Stimulated activated CD8-positive, alpha-beta memory T cell treated with anti-CD3 and anti-CD28 coated beads, Interleukin-4, amount 100 ng/mL, for 1 hour (primary cell): ENCODE measurements around the gene SOX2.

Source experiments
- DNase-seq, 2 donors: peaks; one replicate each; pipeline ENCODE4 v3.0.0-alpha.2; 2020; ENCODE audit warnings: low read depth in 2 of 2, low spot score in 1 of 2

Gene SOX2

DNA sequence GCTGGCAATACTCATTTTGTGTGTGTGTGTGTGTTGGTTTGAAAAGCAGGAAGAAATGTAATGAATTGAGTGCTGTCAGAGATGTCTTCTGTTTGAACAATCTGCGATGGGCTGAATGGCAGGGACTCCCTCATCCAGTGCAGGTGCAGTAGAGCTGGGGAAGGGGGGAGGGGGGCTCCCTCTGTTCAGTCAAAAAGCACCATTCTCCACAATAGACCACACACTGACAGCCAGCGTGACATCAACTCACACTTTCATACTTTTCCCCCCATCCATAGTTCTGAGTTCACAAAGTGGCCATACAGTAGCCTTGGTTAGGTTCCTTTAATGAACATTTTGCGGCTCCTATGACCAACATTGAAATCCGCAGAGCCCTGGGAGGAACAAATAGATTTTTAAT lies 10.4 kb downstream of the SOX2 start:
- no peak for DNase-seq

DNA sequence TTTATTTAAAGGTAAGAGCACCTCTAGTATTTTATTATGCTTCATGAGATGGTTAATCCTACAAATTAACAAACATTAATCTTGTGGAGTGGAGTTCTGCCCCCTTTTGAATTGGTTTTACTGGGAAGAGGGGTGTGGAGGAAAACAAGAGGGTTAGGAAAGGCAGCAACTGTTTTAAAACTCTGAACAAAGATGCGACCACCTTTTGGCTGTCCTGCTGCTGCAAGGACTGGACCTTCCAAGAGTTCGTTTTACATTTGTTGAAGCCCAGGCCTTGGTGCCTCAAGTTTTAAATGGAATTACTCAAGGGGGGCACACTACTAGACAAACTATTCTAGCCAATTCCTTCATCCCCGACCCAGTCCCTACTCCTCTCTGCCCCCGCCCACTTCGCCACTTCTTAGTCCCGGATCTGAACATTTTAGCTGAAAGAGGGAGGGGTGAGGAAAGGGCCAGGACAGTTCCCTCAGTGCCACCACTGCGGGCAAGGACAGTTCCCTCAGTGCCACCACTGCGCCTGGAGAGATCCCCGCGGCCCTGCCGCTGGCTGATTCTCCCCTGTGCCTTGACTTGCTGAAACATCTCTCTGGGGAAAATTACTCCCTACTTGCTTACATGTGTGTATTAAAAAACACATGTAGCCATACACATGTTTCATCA lies 11.2 kb downstream of the SOX2 start:
- no peak for DNase-seq

DNA sequence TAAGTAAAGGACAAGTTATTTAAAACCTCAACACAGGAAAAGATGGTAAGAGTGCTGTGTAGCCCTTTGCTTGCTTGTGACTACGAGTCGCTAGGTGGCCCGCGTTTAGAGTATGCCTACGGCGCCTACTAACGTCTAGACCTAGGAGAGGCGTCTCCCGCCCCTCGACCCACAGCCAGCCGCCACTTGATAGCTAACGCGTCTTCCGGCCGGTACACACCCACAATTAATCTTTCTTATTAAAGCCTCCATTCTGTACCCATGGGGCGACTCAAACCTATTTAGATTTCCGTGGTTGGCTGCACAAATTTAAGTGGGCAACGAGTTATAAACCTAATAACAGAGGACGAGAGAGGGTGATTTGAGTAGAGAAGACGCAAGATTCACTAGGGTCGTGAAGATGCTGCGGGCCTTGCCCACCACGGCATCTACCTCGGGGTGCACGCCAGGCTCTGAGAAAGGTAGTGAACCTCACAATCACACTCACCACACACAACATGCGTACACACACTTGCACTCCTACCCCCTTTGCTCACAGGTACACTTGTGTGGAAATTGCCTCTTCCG lies 12.0 kb downstream of the SOX2 start:
- no peak for DNase-seq

DNA sequence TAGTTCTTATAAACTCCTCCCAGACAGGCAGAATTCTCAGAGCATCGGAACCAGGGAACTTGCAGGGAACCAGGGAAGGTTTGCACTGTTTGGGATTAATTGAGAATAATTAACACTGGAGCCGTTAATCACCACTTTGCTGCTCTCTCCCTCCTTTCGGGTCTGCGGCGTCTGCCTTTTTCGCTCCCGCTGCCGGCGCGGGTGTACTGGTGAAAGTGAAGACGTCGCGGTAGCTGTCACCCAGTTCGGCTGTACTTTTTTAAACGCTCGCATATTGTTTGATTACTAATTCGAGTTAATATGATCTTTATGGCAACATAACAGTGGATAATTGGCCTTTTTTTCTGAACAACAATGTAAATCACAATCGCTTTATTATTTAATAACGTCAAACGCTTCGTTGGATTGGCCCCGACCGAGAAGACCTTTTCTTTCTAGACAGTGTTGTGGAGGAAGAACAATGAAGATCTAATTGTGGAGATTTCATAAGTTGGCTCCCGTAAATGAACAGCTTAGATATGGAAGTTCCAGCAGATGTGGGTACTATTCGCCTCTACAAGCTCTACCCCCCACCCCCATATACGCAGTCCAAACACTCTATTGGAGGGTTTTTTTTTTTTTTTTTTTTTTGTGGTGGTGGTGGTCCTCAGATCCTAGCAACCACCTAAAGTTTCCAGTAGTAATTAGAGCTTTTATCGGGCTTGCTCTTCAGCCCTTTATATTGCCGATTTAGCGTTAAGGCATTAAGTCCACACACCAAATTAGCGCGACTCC lies 12.7 kb downstream of the SOX2 start:
- DNase-seq = no peak

DNA sequence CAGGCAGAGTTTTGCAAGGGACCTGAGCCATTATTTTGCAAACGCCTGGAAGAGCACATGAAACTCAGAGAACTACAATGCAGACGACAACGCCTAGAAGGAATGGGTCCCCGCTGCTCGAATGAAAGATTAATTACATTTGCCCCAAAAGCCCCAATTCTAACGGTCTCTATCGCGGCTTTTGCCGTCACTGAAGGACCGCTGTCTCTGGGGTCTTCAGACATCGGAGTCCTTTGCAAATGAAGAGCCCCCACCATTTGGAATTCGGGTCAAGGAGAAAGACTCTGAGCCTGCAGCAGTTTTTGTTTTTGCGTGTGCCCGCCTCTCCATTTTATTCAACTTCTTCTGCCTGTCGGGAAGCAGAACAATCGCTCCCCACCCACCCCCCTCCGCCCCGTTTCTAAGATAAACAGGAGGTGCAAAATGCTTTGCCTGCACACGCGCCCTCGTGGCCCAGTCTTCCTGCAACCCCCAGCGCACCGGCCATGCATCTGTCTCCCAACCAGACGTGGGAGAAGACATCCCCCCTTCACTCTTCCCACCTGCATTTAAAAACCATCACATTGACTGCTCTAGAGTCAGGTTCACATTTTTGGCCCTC lies 13.5 kb downstream of the SOX2 start:
- DNase-seq = no peak

DNA sequence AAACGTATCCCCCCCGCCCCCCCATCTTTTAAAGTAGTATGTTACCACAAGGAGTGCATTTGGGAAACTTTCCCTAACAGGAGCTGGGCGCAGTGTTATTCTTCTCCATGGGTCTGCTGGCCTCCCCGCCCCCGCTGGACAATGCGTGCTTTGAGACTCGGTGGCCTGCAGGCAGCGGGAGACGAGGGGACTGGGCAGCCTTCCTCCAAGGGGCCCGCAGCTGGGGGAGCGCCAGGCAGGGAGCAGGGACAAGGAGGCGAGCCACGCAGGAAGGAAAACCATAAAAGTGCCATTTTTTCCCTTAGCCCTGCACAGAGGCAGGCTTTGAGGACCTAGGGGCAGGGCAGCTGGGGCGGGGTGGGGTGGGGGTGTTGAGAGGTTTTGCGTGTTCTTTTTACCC lies 14.1 kb downstream of the SOX2 start:
- no peak for DNase-seq

DNA sequence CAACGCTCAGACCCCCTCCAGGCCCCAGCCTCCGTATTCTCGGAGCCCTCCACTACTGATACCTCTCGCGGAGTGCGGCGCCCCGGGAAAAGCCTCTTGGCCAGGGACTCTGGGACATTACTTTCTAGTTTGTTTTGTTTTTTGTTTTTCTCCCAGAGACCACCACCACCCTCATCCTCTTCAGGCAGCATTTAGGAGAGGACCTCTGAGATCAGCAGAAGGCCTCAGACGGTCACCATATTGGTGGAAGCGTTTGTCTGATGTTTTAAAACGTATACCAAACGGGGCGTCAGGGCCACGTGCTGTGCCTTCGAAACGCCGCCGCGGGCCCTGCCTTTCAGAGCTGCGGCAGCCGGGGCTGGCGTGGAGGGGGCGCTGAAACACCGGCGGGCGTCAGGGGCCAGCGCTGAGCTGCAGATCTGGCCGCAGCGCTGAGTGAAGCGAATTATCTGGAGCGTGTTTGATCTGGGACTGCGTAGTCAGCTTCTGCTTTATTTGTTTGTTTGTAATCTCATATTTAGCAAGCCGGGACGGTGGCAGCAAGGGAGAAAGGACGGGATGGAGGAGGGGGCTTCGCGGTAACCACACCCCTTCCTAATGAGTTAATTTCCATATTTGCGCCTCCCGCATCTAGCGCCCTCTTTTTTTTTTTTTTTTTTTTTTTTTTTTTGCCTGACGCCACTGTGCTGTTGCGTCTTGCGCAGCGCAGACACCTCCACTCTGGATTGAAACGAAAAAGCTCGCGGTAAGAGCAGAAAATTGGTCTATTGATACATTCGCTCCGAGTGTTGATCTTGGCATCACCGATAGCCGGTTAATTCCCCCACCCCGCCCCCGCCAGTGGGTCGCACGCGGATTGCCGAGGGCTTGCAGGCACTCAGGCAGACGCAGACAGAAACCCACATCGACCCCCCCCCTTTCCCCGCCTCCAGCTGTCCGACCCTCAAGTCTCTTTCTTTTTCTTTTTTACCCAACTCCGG lies 14.9 kb downstream of the SOX2 start:
- DNase-seq = no peak

DNA sequence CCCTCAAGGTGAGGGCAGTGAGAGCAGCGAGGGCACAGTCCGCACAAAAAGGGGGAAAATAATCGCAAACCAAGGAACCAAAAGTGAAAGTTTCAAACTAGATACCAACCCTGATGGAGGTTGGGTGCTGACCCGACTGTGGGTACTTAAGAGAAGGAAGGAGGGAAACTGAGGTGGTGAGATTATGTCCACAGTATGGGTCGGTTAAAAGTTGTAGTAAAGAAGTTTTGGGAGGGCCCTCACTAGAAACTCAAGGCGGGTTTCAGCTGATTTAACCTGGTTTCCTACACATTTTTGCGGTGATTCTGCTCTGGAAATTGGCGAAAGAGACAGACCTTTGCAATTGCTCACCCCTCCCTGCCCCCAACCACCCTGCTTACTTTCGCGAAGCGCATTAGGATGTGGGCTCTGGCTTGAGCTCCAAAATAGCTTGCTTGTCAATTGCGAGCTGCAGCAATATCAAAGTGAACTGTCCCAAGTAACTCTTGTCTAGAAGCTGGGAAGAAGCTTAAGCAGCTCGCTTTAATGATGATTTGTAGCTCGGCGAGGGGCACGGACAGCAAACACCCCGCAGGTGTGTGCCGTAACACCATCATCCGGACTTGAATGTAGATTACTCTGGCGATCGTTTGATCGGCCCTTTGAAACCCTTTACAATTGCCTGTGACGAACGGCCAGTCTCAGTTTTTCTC lies 15.8 kb downstream of the SOX2 start:
- no peak for DNase-seq

DNA sequence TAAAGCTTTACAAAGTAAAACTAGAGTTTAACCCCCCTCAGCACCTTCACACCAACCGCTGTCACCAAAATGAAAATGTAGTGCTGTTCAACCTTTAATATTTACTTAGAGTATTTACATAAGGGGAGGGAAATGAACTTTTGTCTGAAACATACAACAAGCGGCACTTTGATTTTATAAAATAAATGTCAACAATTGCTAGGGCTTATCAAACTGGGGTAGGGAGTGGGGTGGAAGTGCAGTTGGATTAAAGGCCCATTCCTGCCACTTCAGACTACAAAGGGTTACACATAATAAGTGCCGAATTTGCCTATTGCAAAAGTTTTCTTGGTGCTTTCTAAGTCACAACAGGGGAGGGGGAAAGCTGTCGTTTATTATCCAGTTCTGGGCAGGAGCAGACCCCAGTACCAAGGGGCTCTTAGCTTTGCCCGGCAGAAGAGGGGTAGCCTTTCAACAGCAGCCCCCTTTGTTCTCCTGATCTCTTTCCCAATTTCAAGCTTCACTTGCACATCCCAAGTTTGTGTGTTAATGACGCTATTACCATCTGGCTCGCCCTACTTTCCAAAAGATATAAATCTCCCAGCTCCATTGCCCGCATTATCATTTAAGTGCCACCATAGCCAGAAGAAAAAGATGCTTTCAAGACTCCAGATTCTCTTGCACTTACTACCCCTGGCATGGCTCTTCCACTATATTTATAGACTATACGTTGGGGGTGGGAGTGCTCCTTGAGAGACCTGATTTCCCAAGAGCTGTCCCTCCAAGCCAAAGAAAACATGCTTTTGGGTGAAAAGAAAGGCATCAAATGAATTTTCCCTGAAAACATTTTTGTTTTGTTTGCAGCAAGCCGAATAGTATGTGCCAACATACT lies 17.0 kb downstream of the SOX2 start:
- no peak for DNase-seq

DNA sequence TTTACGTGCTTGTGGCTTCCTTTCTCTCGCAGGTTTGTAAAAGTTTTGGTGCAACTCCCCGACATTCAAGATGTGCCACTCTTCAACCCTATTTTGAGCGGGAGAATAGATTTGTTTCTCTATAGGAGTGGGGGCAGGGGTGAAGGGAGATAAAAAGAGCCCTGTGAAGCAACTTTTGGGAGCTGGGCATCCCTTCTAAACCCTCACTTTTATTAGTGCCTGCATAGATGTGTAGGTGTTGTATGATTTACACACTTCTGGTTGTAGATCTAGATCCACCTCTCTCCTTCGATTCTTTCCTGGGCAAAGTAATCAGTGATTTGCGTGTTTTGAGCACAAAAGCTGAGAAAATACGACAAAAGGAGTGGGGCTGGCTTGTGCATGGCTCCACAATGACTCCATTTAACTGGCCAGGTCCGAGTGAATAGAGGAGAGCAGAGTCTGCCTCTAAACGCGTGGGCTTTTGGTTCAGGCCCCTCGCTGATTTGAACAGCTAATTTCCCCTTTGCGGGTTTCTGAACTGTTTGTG lies 17.7 kb downstream of the SOX2 start:
- no peak for DNase-seq

DNA sequence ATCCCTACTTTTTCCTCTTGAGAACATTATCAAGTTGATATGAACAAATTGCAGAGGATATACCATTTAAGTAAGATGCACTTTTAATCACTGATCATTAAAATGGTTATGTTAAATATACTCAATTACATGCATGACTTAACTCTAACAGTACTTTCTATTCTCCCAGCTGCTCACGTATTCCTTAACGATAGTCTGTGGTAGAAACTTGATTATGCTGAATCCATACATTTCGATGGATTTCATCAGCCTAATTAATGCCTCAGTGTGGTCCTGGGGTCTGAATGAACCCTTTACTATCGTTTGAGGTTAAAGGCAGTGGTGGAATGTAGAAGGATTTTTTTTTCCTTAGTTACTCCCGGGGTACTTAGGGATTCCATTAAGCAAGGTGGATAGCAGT lies 18.6 kb downstream of the SOX2 start:
- DNase-seq = no peak

DNA sequence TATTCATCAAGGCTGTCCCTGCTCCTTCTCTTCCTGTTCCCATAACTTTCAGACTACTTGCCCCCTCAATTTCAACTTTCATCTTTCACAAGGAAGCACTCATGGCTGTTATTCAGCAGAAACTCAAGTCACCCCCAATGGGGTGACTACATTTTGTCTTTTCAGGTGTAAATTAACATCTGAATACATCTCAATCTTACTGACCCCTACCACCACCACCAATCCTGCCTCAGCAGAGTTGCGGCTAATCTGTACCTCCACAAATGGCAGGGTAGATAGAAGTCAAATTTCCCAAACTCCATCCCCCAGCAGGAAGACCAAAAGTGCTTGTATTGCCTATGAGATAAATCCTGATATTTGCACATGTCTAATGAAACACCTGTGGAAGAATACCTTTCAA lies 19.2 kb downstream of the SOX2 start:
- DNase-seq = no peak

DNA sequence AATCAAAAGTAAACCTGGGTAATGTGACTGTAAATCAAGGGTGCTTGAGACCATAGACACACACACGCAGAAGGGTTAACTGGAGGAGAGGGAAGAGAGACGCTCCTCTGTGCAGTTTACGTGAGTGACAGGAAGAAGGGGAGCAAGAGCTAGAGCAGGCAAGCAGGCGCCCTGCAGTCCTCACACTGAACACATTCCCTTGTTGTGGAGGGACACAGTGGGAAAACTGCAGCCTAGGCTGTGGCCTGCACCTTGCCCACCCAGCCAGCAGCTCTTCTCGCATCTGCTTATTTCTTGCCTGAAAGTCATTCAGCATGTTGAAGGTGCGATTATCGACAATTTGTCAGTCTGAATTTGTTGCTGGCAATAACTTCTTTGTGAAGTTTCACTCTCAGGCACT lies 24.2 kb downstream of the SOX2 start:
- DNase-seq = no peak

DNA sequence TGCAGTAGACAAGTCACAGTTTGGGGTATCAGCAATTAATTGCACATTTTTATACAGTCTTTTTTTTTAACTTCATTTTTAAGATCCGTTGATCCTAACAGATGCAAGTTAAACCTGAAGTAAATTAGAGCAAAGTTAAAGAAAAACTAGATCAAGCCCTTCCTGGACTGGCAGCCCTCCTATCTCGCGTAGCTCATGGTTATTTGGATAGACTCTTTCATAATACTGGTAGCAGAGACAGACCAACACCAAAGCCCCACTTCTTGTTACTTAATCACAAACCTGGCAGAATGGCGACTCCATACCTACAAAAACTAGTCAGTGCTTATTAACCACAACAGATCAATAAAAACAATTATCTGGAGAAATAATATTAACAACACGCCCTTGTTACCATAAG lies 26.8 kb downstream of the SOX2 start:
- DNase-seq = no peak

DNA sequence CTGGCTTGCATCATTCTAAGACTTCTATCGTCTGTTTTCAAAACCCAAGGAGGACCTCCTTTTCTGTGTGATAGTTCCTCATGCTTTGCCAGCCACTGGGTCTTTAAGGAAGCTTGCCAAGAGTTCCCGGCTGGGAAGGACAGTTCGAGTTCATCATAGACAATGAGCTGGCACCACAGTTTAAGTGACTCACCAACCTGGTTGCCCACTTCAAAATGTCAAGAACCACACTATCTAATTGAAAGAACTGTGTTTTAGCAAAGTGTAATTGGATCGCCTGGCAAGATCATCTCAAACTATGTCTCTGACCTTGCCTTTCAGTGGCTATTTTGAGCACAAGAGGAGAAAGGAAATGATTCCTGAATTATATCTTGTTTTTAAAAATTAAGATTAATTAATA lies 27.9 kb downstream of the SOX2 start:
- no peak for DNase-seq

DNA sequence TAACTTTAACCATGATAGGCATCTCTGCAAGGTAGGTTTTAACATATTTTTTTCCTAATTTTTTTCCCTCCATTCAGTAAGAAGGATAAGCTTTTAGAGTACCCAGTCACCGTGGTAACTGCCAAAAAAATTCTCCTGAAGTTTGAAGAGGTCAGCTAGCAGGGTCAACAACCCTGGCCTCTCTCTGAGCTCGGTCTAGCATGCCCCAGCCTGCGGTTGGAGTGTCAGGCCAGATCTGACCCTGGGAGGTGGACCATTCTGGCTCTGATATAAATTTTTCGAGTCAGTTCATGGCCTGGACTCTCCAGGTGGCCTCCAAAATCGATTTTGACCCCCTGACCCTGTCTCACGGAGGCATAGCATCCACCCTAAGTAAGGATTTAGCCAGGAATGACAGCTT lies 29.7 kb downstream of the SOX2 start:
- no peak for DNase-seq

DNA sequence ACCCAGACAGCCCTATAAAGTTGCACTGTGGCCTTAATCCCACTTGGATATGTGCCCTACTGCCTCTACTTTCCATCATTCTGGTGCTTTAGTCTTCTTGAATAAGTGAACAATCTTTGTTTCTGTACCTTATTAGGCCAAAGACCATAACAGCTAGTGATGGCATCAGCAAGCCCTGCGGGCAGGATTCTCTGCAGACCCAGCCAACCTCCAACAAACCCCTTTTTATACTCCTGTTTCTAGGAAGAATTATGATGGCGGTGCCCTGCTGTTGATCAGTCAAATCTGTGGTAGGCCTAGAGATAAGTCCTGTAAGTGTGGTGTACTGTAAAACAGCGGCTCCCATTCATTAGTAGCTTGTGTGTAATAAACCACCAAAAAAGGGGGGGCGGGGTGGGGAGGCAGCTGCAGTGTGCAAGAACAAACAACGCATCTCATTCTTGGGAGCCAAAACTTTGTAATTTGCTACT lies 40.5 kb downstream of the SOX2 start:
- DNase-seq = no peak

DNA sequence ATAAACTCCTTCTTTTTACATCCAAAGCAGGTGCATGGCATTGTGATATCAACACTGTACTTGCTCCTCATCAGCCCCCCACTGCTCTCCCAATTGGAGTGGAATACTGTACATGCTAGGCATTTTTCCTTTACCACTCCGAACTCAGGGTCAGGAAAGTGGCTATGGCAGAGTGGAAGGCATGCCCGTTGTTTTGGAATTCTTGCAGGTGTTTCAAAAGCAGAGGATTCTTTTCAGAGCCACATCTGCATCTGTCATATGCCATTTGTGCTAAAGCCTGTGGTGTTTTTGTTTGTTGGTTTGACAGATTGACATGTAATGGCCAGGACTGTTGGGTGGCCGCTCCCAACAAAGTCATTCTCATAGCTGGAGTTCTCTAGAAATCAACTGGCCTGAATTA lies 41.7 kb downstream of the SOX2 start:
- DNase-seq = no peak

DNA sequence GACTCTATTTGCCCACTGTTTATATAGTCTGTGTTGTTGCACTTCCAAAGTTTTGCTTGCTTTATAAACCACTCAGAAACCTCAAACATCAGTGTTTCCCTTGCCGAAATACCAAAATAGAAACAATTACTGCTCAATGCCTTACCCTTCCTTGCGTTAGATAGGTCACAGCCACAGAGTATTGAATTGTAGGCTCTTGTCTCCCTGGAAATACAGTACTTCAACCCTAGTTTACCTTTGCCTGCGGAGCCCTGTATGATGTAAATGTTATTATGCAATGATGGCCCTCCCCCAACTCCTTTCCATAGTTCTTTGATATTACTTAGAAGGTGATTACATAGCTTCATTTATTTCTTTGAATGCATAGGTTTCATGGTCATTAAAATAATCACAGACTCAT lies 44.2 kb downstream of the SOX2 start:
- no peak for DNase-seq
